GM12874 (cell line): ENCODE measurements around the gene OSBPL6.

ENCODE experiments used
- CTCF ChIP-seq: IDR thresholded peaks from 2 replicates; pipeline ENCODE4 v1.5.1; 2011; ENCODE audit warnings: low read depth, mild to moderate bottlenecking, control low read depth, low read length, moderate library complexity; ENCODE audit not compliant: insufficient read depth

The OSBPL6 gene

GRCh38 chr2:178202927-178203326, 8.6 kb downstream of the OSBPL6 start:
- TF ChIP-seq CTCF: no peak

- no peak for TF ChIP-seq CTCF
Measured at GRCh38 chr2:178204977-178205376, 10.7 kb downstream of the OSBPL6 start.

GRCh38 chr2:178205853-178206521, 11.7 kb downstream of the OSBPL6 start:
- no peak for TF ChIP-seq CTCF

GRCh38 chr2:178208336-178208735, 14.0 kb downstream of the OSBPL6 start:
- no peak for TF ChIP-seq CTCF

GRCh38 chr2:178208817-178209216, 14.5 kb downstream of the OSBPL6 start:
- no peak for TF ChIP-seq CTCF

DNA sequence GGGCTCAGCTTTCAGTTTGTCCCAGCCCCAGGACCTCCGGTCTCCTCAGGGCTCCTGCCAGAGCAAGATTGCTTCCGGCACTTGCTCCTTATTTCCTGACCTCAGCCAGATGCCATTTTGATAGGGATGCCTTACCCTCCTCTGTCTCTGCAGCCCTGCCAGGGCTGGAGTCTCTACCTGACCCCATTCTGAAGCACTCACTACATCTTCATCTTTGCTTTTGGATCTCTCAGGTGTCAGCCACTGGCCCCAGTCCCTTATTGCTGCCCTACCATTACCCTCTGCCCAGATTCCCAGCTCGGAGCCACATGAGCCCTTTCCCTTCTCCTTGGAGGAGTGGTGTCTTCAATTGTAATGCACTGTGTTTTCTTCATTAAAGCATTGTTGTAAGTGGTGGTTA, 17.1 kb downstream of the OSBPL6 start:
- TF ChIP-seq CTCF: no peak

GRCh38 chr2:178211943-178212342, 17.6 kb downstream of the OSBPL6 start:
- TF ChIP-seq CTCF: no peak
